HepG2 (cell line): ENCODE measurements around the gene TRNT1. TPM values are rescaled to one million over a fixed set of nuclear protein-coding genes. Genes with fewer than 3 reads are reported as not detected.

Source experiments
- ATF3 ChIP-seq: sonication (generic); formaldehyde crosslinking; IDR thresholded peaks from 2 replicates; pipeline ENCODE4 v1.4.0; 2020; ENCODE audit warnings: missing genetic modification reagents
- BCL3 ChIP-seq: sonication (generic); formaldehyde crosslinking; IDR thresholded peaks from 2 replicates; pipeline ENCODE4 v1.5.1; 2020; ENCODE audit warnings: mild to moderate bottlenecking, missing genetic modification reagents, moderate library complexity
- HHEX ChIP-seq: IDR thresholded peaks from 2 replicates; pipeline ENCODE4 v1.6.1; 2016; ENCODE audit warnings: control low read depth
- HINFP ChIP-seq: sonication (generic); formaldehyde crosslinking; IDR thresholded peaks from 2 replicates; pipeline ENCODE4 v1.4.0; 2020; ENCODE audit warnings: low read depth, mild to moderate bottlenecking, missing genetic modification reagents
- HNF1A ChIP-seq, 2 experiments: sonication (generic) in 1 of 2; formaldehyde crosslinking in 1 of 2; IDR thresholded peaks; 2 replicates each; pipeline versions ENCODE4 v1.4.0 to v1.6.1; 2016 to 2020; ENCODE audit warnings: borderline replicate concordance in 1 of 2, low read depth in 1 of 2, mild to moderate bottlenecking in 1 of 2, missing genetic modification reagents in 1 of 2
- MEIS2 ChIP-seq: sonication (generic); formaldehyde crosslinking; IDR thresholded peaks from 2 replicates; pipeline ENCODE4 v1.9.0; 2021; ENCODE audit warnings: mild to moderate bottlenecking, missing genetic modification reagents
- NCOA5 ChIP-seq: sonication (generic); formaldehyde crosslinking; IDR thresholded peaks from 2 replicates; pipeline ENCODE4 v1.4.0; 2020; ENCODE audit warnings: missing genetic modification reagents
- PRMT3 ChIP-seq: sonication (generic); formaldehyde crosslinking; IDR thresholded peaks from 2 replicates; pipeline ENCODE4 v1.8.1; 2022; ENCODE audit warnings: low read depth, mild to moderate bottlenecking, moderate library complexity, missing genetic modification reagents, borderline replicate concordance
- SRSF4 ChIP-seq: fragments of 200-400 bp; formaldehyde crosslinking; IDR thresholded peaks from one replicate; pipeline ENCODE4 v1.6.1; 2018; ENCODE audit warnings: mild to moderate bottlenecking, low read depth, low read length, moderate library complexity; ENCODE audit not compliant: poor library complexity, severe bottlenecking
- TP53 ChIP-seq: sonication (generic); formaldehyde crosslinking; conservative IDR thresholded peaks from 2 replicates; pipeline ENCODE4 v1.4.0; 2020; ENCODE audit warnings: missing genetic modification reagents
- ZFP36L2 ChIP-seq: sonication (generic); formaldehyde crosslinking; IDR thresholded peaks from 2 replicates; pipeline ENCODE4 v1.4.0; 2020; ENCODE audit warnings: missing genetic modification reagents
- ZNF224 ChIP-seq: sonication (generic); formaldehyde crosslinking; IDR thresholded peaks from 2 replicates; pipeline ENCODE4 v1.5.0; 2020; ENCODE audit warnings: mild to moderate bottlenecking, missing genetic modification reagents
- ZNF382 ChIP-seq: sonication (generic); formaldehyde crosslinking; IDR thresholded peaks from 2 replicates; pipeline ENCODE4 v1.5.0; 2020; ENCODE audit warnings: missing genetic modification reagents, mild to moderate bottlenecking, borderline replicate concordance
- ZNF543 ChIP-seq: sonication (generic); formaldehyde crosslinking; IDR thresholded peaks from 2 replicates; pipeline ENCODE4 v1.4.0; 2020; ENCODE audit warnings: mild to moderate bottlenecking, missing genetic modification reagents
- ZXDC ChIP-seq: sonication (generic); formaldehyde crosslinking; IDR thresholded peaks from 2 replicates; pipeline ENCODE4 v1.5.0; 2020; ENCODE audit warnings: mild to moderate bottlenecking, missing genetic modification reagents
- polyA plus RNA-seq, 8 experiments: library from polyadenylated mRNA; depleted of rRNA in 3 of 8; stranded (reverse) in 7 of 8; unstranded in 1 of 8; fragments of >200 nt; fragmentation: Illumina TruSeq in 4 of 8; extraction: Trizol in 4 of 8; gene quantifications; 2 replicates each; pipeline versions ENCODE4 v1.2.1 to v1.2.3, GENCODE V29; 2011 to 2016; ENCODE audit warnings: low read depth in 4 of 8, missing spikeins in 1 of 8, mixed read lengths in 1 of 8; ENCODE audit not compliant: insufficient read depth in 1 of 8
- total RNA-seq, 5 experiments: library from RNA; depleted of rRNA; stranded (reverse); fragments of >200 nt; fragmentation: Illumina TruSeq; extraction: Trizol; gene quantifications; 2 replicates each; pipeline ENCODE4 v1.2.3, GENCODE V29; 2016; ENCODE audit warnings: low read depth in 1 of 5

Gene TRNT1
- total and polyA plus RNA-seq, 2 of the 13 experiments (the other 11 are each of a cell fraction or from before 2014, with no cell fraction given): 9.4 to 27.7 TPM

- no peak for TF ChIP-seq HNF1A (IDR thresholded peaks at IDR 0.05; ENCODE audit: low read depth)
- TF ChIP-seq HNF1A (CRISPR knock-in tag; IDR thresholded peaks at IDR 0.05; ENCODE audit: borderline replicate concordance): no peak
- TF ChIP-seq HINFP (CRISPR knock-in tag): no peak; the same call in 1 of the 2 replicates
- TF ChIP-seq ZNF543 (CRISPR knock-in tag): peak; percentile 42; the same call in 1 of the 2 replicates
- TF ChIP-seq ZFP36L2: no peak
- no peak; the same call in 1 of the 2 replicates for TF ChIP-seq ZXDC (CRISPR knock-in tag)
- no peak for TF ChIP-seq SRSF4
- no peak for TF ChIP-seq ATF3
- TF ChIP-seq TP53 (CRISPR knock-in tag): 0 out of 2 replicates have a peak, but pooled peaks have one; percentile 21
- peak; percentile 76 for TF ChIP-seq MEIS2
- no peak for TF ChIP-seq ZNF382 (CRISPR knock-in tag)
- no peak for TF ChIP-seq HHEX (CRISPR knock-in tag)
- no peak for TF ChIP-seq NCOA5 (CRISPR knock-in tag)
- TF ChIP-seq ZNF224 (CRISPR knock-in tag): no peak
- TF ChIP-seq PRMT3 (CRISPR knock-in tag): no peak
- peak; percentile 92 for TF ChIP-seq BCL3 (CRISPR knock-in tag)
Measured at GRCh38 chr3:3126477-3127431, at the start of gene TRNT1 (continued).
